ENCODE measurements around the gene LAMA2.

The LAMA2 gene

DNA sequence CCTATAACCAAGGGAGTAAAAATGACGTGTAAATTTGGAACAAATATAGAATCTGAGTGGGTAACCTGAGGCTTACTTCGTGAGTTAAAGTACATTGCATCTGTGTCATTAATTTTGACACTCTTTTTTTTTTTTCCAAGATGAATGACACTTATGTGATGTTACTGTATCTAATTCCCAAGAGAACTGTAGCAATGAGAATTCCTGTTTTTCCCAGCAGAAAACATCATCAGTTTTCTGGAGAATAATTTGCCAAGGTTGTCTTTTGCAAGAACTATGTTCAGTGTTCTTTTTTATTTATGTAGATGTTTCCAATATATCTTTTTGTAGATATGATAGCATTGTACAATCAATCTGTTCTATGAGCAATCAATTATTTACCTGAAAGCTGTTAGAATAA, 543.4 kb downstream of the LAMA2 start:
- TF ChIP-seq, protein P1, sequence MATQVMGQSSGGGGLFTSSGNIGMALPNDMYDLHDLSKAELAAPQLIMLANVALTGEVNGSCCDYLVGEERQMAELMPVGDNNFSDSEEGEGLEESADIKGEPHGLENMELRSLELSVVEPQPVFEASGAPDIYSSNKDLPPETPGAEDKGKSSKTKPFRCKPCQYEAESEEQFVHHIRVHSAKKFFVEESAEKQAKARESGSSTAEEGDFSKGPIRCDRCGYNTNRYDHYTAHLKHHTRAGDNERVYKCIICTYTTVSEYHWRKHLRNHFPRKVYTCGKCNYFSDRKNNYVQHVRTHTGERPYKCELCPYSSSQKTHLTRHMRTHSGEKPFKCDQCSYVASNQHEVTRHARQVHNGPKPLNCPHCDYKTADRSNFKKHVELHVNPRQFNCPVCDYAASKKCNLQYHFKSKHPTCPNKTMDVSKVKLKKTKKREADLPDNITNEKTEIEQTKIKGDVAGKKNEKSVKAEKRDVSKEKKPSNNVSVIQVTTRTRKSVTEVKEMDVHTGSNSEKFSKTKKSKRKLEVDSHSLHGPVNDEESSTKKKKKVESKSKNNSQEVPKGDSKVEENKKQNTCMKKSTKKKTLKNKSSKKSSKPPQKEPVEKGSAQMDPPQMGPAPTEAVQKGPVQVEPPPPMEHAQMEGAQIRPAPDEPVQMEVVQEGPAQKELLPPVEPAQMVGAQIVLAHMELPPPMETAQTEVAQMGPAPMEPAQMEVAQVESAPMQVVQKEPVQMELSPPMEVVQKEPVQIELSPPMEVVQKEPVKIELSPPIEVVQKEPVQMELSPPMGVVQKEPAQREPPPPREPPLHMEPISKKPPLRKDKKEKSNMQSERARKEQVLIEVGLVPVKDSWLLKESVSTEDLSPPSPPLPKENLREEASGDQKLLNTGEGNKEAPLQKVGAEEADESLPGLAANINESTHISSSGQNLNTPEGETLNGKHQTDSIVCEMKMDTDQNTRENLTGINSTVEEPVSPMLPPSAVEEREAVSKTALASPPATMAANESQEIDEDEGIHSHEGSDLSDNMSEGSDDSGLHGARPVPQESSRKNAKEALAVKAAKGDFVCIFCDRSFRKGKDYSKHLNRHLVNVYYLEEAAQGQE (IDR thresholded peaks at IDR 0.05; ENCODE audit: insufficient read depth in 1 of 2, low read depth in 2 of 2, low read length in 2 of 2), result no peak
- no peak for TF ChIP-seq SIN3A (IDR thresholded peaks at IDR 0.05; ENCODE audit: borderline replicate concordance, insufficient read depth, low read length)
- TF ChIP-seq TAF1 (IDR thresholded peaks at IDR 0.05; ENCODE audit: borderline replicate concordance, insufficient read depth, low read length), result no peak
- TF ChIP-seq POLR2AphosphoS5 (IDR thresholded peaks at IDR 0.05; ENCODE audit: low read depth, low read length), result no peak
- no peak for TF ChIP-seq FOXP2 (optimal IDR thresholded peaks at IDR 0.05; ENCODE audit: borderline replicate concordance, extremely low read depth, extremely low read length, insufficient read depth)

DNA sequence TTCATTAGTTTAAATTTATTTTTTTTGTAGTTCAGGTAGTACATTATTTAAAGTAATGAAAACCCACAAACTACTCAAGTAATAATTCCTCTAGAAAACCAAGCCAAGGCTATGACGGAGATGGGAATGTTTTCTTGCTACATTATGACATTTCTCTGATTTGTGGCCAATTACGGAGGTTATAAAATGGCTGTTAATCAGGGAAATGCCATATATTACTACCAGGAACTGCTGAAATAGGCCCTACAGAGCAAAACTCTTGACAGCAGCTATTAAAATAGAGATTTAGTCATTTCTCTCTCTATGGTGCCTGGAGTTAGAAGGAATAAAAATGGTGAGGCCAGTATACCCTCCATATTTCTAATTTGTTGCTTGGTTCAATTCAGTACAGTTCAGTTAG, 547.0 kb downstream of the LAMA2 start:
- no peak for TF ChIP-seq TAF1 (IDR thresholded peaks at IDR 0.05; ENCODE audit: borderline replicate concordance, insufficient read depth, low read length)

DNA sequence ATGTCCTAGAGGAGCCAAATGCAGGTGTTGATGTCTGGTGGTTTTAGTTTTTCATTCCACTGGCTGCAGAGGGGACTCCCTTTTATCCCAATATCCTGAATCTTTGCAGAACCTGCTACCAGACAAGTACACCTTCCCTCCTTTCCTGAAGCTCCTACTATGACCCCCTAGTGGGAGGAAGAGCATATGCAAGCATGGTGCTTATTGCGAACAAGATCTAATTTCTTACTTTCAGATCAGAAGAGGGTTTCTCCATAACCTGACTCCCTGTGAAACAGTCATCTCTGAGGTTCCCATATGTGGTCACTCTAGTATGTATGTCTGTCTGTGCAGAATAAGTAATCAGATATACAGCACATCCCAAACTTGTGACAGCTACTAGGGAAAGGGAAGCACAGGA, 549.8 kb downstream of the LAMA2 start:
- no peak for TF ChIP-seq TAF1 (IDR thresholded peaks at IDR 0.05; ENCODE audit: borderline replicate concordance, insufficient read depth, low read length)
- TF ChIP-seq, protein P1 (IDR thresholded peaks at IDR 0.05; ENCODE audit: insufficient read depth in 1 of 2, low read depth in 2 of 2, low read length in 2 of 2), result no peak
- no peak for TF ChIP-seq FOXP2 (optimal IDR thresholded peaks at IDR 0.05; ENCODE audit: borderline replicate concordance, extremely low read depth, extremely low read length, insufficient read depth)

DNA sequence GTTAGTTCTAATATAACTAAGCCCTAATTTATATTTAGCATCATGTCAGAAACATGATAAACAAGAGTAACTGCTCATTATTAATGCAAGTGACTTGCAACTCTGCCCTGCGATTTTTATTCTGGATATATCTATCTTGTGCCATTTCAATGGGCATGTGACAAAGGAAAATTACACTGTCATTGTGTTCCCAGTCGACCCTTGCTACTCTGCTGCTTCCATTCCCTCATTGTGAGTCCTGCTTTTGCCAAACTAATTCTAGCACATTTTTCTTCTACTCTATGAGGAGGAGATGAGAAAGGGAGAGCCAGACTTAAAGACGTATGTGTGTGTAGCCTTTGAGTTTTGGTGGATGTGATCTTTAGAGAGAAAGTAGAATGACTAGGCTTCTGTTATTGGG, 551.2 kb downstream of the LAMA2 start:
- TF ChIP-seq POLR2AphosphoS5 (IDR thresholded peaks at IDR 0.05; ENCODE audit: low read depth, low read length) (no peak), SIN3A (IDR thresholded peaks at IDR 0.05; ENCODE audit: borderline replicate concordance, insufficient read depth, low read length) (no peak), FOXP2 (optimal IDR thresholded peaks at IDR 0.05; ENCODE audit: borderline replicate concordance, extremely low read depth, extremely low read length, insufficient read depth) (no peak), TAF1 (IDR thresholded peaks at IDR 0.05; ENCODE audit: borderline replicate concordance, insufficient read depth, low read length) (no peak)
- TF ChIP-seq, protein P1 (IDR thresholded peaks at IDR 0.05; ENCODE audit: insufficient read depth in 1 of 2, low read depth in 2 of 2, low read length in 2 of 2), result no peak

DNA sequence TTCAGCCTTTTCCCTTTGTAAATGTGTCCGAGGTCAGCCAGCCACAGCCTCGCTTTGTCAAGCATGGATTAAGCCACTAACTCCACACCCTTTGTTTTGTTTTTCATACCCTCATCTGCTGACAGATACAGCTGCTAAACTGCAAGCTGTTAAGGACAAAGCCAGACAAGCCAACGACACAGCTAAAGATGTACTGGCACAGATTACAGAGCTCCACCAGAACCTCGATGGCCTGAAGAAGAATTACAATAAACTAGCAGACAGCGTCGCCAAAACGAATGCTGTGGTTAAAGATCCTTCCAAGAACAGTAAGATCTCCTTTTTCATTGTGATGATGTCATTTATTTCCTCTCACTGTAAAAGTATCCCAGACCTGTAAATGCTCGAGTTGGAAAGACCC, 557.8 kb downstream of the LAMA2 start:
- TF ChIP-seq SIN3A (IDR thresholded peaks at IDR 0.05; ENCODE audit: borderline replicate concordance, insufficient read depth, low read length) (no peak), TAF1 (IDR thresholded peaks at IDR 0.05; ENCODE audit: borderline replicate concordance, insufficient read depth, low read length) (no peak), POLR2AphosphoS5 (IDR thresholded peaks at IDR 0.05; ENCODE audit: low read depth, low read length) (no peak), FOXP2 (optimal IDR thresholded peaks at IDR 0.05; ENCODE audit: borderline replicate concordance, extremely low read depth, extremely low read length, insufficient read depth) (no peak)
- TF ChIP-seq, protein P1 (IDR thresholded peaks at IDR 0.05; ENCODE audit: insufficient read depth in 1 of 2, low read depth in 2 of 2, low read length in 2 of 2), result no peak

All from PFSK-1 (cell line).